H1 (cell line): ENCODE measurements around the gene GUCY1A2. TPM values are rescaled to one million over a fixed set of nuclear protein-coding genes. Genes with fewer than 3 reads are reported as not detected.

ENCODE experiments used
- CTCF ChIA-PET: fragments of 300-600 bp; sonication (Branson Sonifier 250); formaldehyde crosslinking; loops from one replicate; lab custom pipeline; 2021; ENCODE audit not compliant: partially characterized antibody; lab: Charles Lee
- POLR2A ChIA-PET: fragments of 300-600 bp; sonication (Branson Sonifier 250); formaldehyde crosslinking; loops from one replicate; lab custom pipeline; 2021; ENCODE audit warnings: inconsistent platforms; ENCODE audit not compliant: partially characterized antibody; lab: Charles Lee
- DNase-seq, 2 experiments: peaks; one replicate each; pipeline versions ENCODE4 v3.0.0 to v3.0.0-alpha.2; 2010 to 2022; ENCODE audit warnings: low spot score in 2 of 2, low read depth in 1 of 2, mixed read lengths in 1 of 2
- FAIRE-seq: peaks from 2 replicates; lab custom pipeline; 2011; peaks lifted over from hg19 to GRCh38; lab: Jason Lieb, UNC
- H2AFZ ChIP-seq: 2 replicates; pipeline ENCODE4 v1.8.1; 2012; ENCODE audit warnings: low read length, inconsistent platforms
- H2AK5ac ChIP-seq: 2 replicates; pipeline ENCODE4 v1.6.1; 2013; ENCODE audit warnings: low read depth, low read length
- H2BK120ac ChIP-seq: replicated peaks from 2 replicates; pipeline ENCODE3; 2013; ENCODE audit warnings: low read depth, low read length, inconsistent platforms
- H2BK12ac ChIP-seq: 2 replicates; pipeline ENCODE4 v1.6.1; 2013; ENCODE audit warnings: low read depth, low read length
- H2BK15ac ChIP-seq: 2 replicates; pipeline ENCODE4 v1.6.1; 2013; ENCODE audit warnings: low read length
- H2BK20ac ChIP-seq: 2 replicates; pipeline ENCODE4 v1.6.1; 2013; ENCODE audit warnings: low read length
- H2BK5ac ChIP-seq: 2 replicates; pipeline ENCODE4 v1.6.1; 2013; ENCODE audit warnings: low read depth, low read length
- H3K14ac ChIP-seq: 2 replicates; pipeline ENCODE4 v1.6.1; 2013; ENCODE audit warnings: inconsistent platforms; ENCODE audit not compliant: insufficient read length
- H3K18ac ChIP-seq: 2 replicates; pipeline ENCODE4 v1.6.1; 2013; ENCODE audit warnings: low read length; ENCODE audit errors: extremely low read depth
- H3K23ac ChIP-seq: 2 replicates; pipeline ENCODE4 v1.6.1; 2013; ENCODE audit warnings: inconsistent platforms; ENCODE audit not compliant: insufficient read length
- H3K23me2 ChIP-seq: 2 replicates; pipeline ENCODE4 v1.6.1; 2013; ENCODE audit warnings: low read depth, low read length
- H3K27ac ChIP-seq: 2 replicates; pipeline ENCODE4 v1.6.1; 2011; ENCODE audit warnings: low read depth, low read length, inconsistent platforms
- H3K27me3 ChIP-seq, 4 experiments: replicated peaks in 1 of 4; 1 replicate in 1 of 4; 2 replicates in 3 of 4; pipeline versions ENCODE4 v1.6.1 to v1.8.1; 2011 to 2013; ENCODE audit warnings: low read length in 3 of 4, mild to moderate bottlenecking in 3 of 4, inconsistent platforms in 2 of 4, mixed read lengths in 2 of 4, moderate library complexity in 1 of 4; ENCODE audit not compliant: control insufficient read depth in 3 of 4, insufficient read depth in 3 of 4; ENCODE audit errors: extremely low read depth in 1 of 4
- H3K36me3 ChIP-seq, 4 experiments: 2 replicates each; pipeline versions ENCODE4 v1.6.1 to v1.8.1; 2011 to 2013; ENCODE audit warnings: mild to moderate bottlenecking in 4 of 4, low read length in 3 of 4, moderate library complexity in 2 of 4, control low read depth in 1 of 4, inconsistent platforms in 1 of 4; ENCODE audit not compliant: insufficient read depth in 4 of 4, control insufficient read depth in 2 of 4
- H3K4ac ChIP-seq: replicated peaks from 2 replicates; pipeline ENCODE3; 2013; ENCODE audit warnings: low read length, low read depth, mixed read lengths, inconsistent platforms; ENCODE audit not compliant: insufficient read length
- H3K4me1 ChIP-seq, 4 experiments: replicated peaks in 1 of 4; 1 replicate in 1 of 4; 2 replicates in 3 of 4; pipeline versions ENCODE4 v1.6.1 to v1.8.1; 2011 to 2013; ENCODE audit warnings: low read length in 3 of 4, inconsistent platforms in 2 of 4, mixed read lengths in 1 of 4; ENCODE audit not compliant: insufficient read depth in 4 of 4, control insufficient read depth in 3 of 4
- H3K4me2 ChIP-seq, 2 experiments: 2 replicates each; pipeline versions ENCODE4 v1.6.1 to v1.8.1; 2011 to 2013; ENCODE audit warnings: low read depth in 2 of 2, low read length in 2 of 2, control low read depth in 1 of 2, inconsistent platforms in 1 of 2, mild to moderate bottlenecking in 1 of 2; ENCODE audit not compliant: insufficient read depth in 1 of 2
- H3K4me3 ChIP-seq, 4 experiments: fragments of 200-600, 300-600 bp in 1 of 4; sonication (generic), shearing (Covaris generic), sonication (Bioruptor Twin) in 1 of 4; 2 replicates each; pipeline versions ENCODE4 v1.5.1 to v1.8.1; 2011 to 2016; ENCODE audit warnings: low read length in 4 of 4, low read depth in 3 of 4, control low read depth in 2 of 4, inconsistent platforms in 2 of 4, mild to moderate bottlenecking in 2 of 4, mixed read lengths in 1 of 4, moderate library complexity in 1 of 4; ENCODE audit not compliant: insufficient read depth in 2 of 4; ENCODE audit errors: extremely low read depth in 1 of 4
- H3K56ac ChIP-seq: replicated peaks from 2 replicates; pipeline ENCODE3; 2013; ENCODE audit warnings: low read depth, mild to moderate bottlenecking, mixed read lengths, low read length, inconsistent platforms; ENCODE audit not compliant: insufficient read length
- H3K79me1 ChIP-seq: 2 replicates; pipeline ENCODE4 v1.6.1; 2013; ENCODE audit warnings: low read depth, low read length, control low read depth
- H3K79me2 ChIP-seq, 2 experiments: 2 replicates each; pipeline versions ENCODE4 v1.6.1 to v1.8.1; 2012 to 2013; ENCODE audit warnings: low read length in 2 of 2, mild to moderate bottlenecking in 2 of 2, inconsistent platforms in 1 of 2; ENCODE audit not compliant: insufficient read depth in 2 of 2, control insufficient read depth in 1 of 2
- H3K9ac ChIP-seq, 4 experiments: replicated peaks in 1 of 4; 1 replicate in 1 of 4; 2 replicates in 3 of 4; pipeline versions ENCODE4 v1.6.1 to v1.8.1; 2011 to 2013; ENCODE audit warnings: low read depth in 3 of 4, low read length in 3 of 4, control low read depth in 2 of 4, mild to moderate bottlenecking in 2 of 4, moderate library complexity in 2 of 4, inconsistent platforms in 1 of 4; ENCODE audit errors: extremely low read depth in 1 of 4
- H3K9me3 ChIP-seq, 2 experiments: 2 replicates each; pipeline versions ENCODE4 v1.6.1 to v1.8.1; 2012 to 2013; ENCODE audit warnings: mild to moderate bottlenecking in 2 of 2, moderate library complexity in 2 of 2, control low read depth in 1 of 2, inconsistent platforms in 1 of 2, low read depth in 1 of 2, low read length in 1 of 2, mixed read lengths in 1 of 2; ENCODE audit not compliant: insufficient read depth in 2 of 2
- H4K20me1 ChIP-seq, 2 experiments: replicated peaks in 1 of 2; 2 replicates each; pipeline versions ENCODE3 to v1.8.1; 2011 to 2013; ENCODE audit warnings: inconsistent platforms in 2 of 2, low read length in 2 of 2, mild to moderate bottlenecking in 1 of 2; ENCODE audit not compliant: insufficient read depth in 2 of 2, control insufficient read depth in 1 of 2
- H4K5ac ChIP-seq: 2 replicates; pipeline ENCODE4 v1.6.1; 2013; ENCODE audit warnings: low read length, low read depth, mixed read lengths, inconsistent platforms; ENCODE audit not compliant: insufficient read length
- H4K8ac ChIP-seq: 2 replicates; pipeline ENCODE4 v1.8.0; 2013; ENCODE audit warnings: mild to moderate bottlenecking, moderate library complexity, low read length, inconsistent platforms; ENCODE audit not compliant: insufficient read depth; ENCODE audit errors: extremely low read depth
- H4K91ac ChIP-seq: replicated peaks from 2 replicates; pipeline ENCODE3; 2013; ENCODE audit warnings: low read length, mixed read lengths, inconsistent platforms; ENCODE audit not compliant: insufficient read length
- BCL11A ChIP-seq, 2 experiments: IDR thresholded peaks; one replicate each; pipeline ENCODE4 v1.6.1; 2011; ENCODE audit warnings: low read depth in 2 of 2, low read length in 2 of 2, mild to moderate bottlenecking in 2 of 2
- SRF ChIP-seq: IDR thresholded peaks from 2 replicates; pipeline ENCODE4 v1.6.1; 2011; ENCODE audit warnings: mild to moderate bottlenecking, low read depth, low read length, moderate library complexity
- WGBS, 2 experiments: shearing (Covaris generic) in 1 of 2; methylation state at CpG; one replicate each; pipeline versions ENCODE4 v1.1.6 to v1.1.7; 2013 to 2015; ENCODE audit warnings: low lambda C conversion rate in 2 of 2, mixed read lengths in 2 of 2, inconsistent platforms in 1 of 2, low coverage in 1 of 2, missing lambda C conversion rate in 1 of 2; ENCODE audit not compliant: insufficient replicate concordance in 2 of 2, insufficient coverage in 1 of 2, insufficient read length in 1 of 2; ENCODE audit errors: extremely low coverage in 1 of 2, missing lambda C conversion rate in 1 of 2; 5-methylcytosine and 5-hydroxymethylcytosine counted together
- polyA plus RNA-seq, 7 experiments: library from polyadenylated mRNA; depleted of rRNA in 3 of 7; stranded (reverse) in 5 of 7; unstranded in 2 of 7; fragments of >200 nt in 5 of 7; fragments of 200-250 nt in 2 of 7; gene quantifications; 1 replicate in 5 of 7; 2 replicates in 1 of 7; 4 replicates in 1 of 7; pipeline versions ENCODE4 v1.2.1 to v1.2.3, GENCODE V29; 2011 to 2013; ENCODE audit warnings: missing spikeins in 2 of 7, mixed read lengths in 2 of 7
- total RNA-seq: library from RNA; stranded (reverse); fragmentation: NEBNext Ultra II Directional; extraction: Animal tissue kit (Norgen Biotek cat#: 25700); gene quantifications from 2 replicates; pipeline ENCODE4 v1.2.1, GENCODE V29; 2021

Gene GUCY1A2
- total and polyA plus RNA-seq, 2 of the 8 experiments (the other 6 are each of a cell fraction or from before 2014, with no cell fraction given) = 0.11 to 1.9 TPM

DNA sequence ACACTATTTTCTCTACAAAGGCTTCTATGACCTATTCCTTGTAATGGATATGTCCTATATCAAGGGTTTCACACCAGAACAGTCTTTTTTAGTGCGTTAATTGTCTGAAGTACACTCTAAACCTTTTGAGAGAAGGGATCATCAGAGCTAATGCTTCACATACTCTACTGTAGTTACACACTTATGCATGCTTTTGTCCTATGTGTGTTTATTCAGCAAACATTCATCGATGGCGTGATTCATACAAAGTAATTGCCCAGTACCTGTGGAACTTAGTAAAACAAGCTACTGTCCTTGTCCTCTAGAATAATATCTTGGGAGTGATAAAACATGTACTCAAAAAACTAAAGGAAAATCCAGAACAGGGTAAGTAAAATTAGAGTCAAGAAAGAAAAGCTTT is 139.2 kb downstream of the GUCY1A2 start:
- Histone ChIP-seq H2AFZ (no peak overlapping the region), H4K8ac (no peak overlapping the region), H3K4ac (no peak overlapping the region), H4K91ac (no peak overlapping the region), H3K27ac (no peak overlapping the region), H3K56ac (no peak overlapping the region), H2AK5ac (no peak overlapping the region), H3K14ac (no peak overlapping the region), H3K79me2 (no peaks in the 10 kb centered on the region), H3K23me2 (no peaks in the 10 kb centered on the region), H3K4me3 (no peak overlapping the region), H3K18ac (no peak overlapping the region), H4K20me1 (no peaks in the 10 kb centered on the region), H3K9me3 (no peaks in the 10 kb centered on the region), H3K4me2 (no peak overlapping the region), H3K4me1 (peaks cover 0 to 3% (median 1%) of the 10 kb centered on the region in 4 experiments; a peak in 2 of 7 replicates), H3K27me3 (no peaks in the 10 kb centered on the region), H3K9ac (no peak overlapping the region), H4K5ac (no peak overlapping the region), H2BK120ac (no peak overlapping the region), H2BK12ac (no peak overlapping the region), H2BK15ac (no peak overlapping the region), H3K36me3 (no peaks in the 10 kb centered on the region), H3K23ac (no peak overlapping the region), H3K79me1 (no peaks in the 10 kb centered on the region), H2BK20ac (no peak overlapping the region), H2BK5ac (no peak overlapping the region)
- DNase-seq (no peak), FAIRE-seq (no peak)
- ChIA-PET CTCF (interaction anchor here (0.6 kb wide), 1 partner anchor 314 kb away, joined by 3 read pairs; no protein-coding TSS in a partner anchor), POLR2A (no interaction called here)
- WGBS, 2 experiments = 95% methylated on average over 3 of the region's 3 CpGs; no CpG with 5 or more reads in 1 of the 2 experiments
- TF ChIP-seq BCL11A (IDR thresholded peaks at IDR 0.05; ENCODE audit: low read depth in 2 of 2, low read length in 2 of 2) (no peak), SRF (no peak)
